ENCODE measurements around the gene IL36A. TPM values are rescaled to one million over a fixed set of nuclear protein-coding genes. Genes with fewer than 3 reads are reported as not detected.
A peak's percentile ranks its signal among the peaks of the same experiment; 100 is the strongest.

Gene IL36A
- total and polyA plus RNA-seq, 9 of the 15 experiments (the other 6 are each of a cell fraction or from before 2014, with no cell fraction given) = not detected

DNA sequence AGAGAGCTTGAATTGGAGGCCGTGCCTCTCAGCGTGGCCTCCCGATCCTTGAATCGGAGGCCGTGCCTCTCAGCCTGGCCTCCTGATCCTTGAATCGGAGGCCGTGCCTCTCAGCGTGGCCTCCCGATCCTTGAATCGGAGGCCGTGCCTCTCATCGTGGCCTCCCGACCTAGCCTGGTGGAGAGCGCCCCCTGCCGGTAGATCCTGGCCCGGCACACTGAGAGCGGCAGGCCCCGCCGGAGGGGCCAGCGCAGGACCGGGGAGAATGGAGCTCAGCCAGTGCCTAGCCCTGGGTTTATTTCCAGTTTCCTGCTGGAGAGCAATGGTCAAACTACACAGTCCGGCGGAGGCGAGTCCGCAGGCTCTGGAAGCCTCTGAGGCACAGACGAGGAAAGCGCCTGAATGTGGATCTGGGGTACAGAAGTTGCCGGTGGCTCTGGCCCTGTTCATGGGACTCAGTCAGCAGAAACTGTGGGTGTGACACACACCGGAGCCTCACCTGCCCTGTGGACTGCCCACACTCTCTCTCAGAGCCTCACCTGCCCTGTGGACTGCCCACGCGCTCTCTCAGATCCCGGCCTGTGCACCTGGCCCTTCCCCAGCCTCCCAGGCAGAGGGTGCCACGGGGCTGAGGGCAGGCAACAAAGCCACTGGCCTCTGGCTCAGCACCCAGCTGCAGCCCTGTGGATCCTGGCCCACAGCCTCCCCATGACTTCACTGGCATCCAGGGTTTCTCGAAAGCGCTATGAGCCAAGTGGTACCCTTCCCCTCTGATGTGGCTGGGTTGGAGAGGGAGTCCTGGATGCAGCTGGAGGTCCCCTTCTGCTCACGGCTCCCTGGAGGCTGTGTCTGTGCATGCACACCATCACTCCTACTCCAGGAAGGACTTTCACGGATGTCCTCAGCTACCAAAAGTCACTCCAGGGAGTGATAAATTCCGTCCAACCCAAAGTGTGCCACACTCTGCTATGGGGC lies 45.9 kb downstream of the IL36A start (continued):
- TF ChIP-seq, protein P1, sequence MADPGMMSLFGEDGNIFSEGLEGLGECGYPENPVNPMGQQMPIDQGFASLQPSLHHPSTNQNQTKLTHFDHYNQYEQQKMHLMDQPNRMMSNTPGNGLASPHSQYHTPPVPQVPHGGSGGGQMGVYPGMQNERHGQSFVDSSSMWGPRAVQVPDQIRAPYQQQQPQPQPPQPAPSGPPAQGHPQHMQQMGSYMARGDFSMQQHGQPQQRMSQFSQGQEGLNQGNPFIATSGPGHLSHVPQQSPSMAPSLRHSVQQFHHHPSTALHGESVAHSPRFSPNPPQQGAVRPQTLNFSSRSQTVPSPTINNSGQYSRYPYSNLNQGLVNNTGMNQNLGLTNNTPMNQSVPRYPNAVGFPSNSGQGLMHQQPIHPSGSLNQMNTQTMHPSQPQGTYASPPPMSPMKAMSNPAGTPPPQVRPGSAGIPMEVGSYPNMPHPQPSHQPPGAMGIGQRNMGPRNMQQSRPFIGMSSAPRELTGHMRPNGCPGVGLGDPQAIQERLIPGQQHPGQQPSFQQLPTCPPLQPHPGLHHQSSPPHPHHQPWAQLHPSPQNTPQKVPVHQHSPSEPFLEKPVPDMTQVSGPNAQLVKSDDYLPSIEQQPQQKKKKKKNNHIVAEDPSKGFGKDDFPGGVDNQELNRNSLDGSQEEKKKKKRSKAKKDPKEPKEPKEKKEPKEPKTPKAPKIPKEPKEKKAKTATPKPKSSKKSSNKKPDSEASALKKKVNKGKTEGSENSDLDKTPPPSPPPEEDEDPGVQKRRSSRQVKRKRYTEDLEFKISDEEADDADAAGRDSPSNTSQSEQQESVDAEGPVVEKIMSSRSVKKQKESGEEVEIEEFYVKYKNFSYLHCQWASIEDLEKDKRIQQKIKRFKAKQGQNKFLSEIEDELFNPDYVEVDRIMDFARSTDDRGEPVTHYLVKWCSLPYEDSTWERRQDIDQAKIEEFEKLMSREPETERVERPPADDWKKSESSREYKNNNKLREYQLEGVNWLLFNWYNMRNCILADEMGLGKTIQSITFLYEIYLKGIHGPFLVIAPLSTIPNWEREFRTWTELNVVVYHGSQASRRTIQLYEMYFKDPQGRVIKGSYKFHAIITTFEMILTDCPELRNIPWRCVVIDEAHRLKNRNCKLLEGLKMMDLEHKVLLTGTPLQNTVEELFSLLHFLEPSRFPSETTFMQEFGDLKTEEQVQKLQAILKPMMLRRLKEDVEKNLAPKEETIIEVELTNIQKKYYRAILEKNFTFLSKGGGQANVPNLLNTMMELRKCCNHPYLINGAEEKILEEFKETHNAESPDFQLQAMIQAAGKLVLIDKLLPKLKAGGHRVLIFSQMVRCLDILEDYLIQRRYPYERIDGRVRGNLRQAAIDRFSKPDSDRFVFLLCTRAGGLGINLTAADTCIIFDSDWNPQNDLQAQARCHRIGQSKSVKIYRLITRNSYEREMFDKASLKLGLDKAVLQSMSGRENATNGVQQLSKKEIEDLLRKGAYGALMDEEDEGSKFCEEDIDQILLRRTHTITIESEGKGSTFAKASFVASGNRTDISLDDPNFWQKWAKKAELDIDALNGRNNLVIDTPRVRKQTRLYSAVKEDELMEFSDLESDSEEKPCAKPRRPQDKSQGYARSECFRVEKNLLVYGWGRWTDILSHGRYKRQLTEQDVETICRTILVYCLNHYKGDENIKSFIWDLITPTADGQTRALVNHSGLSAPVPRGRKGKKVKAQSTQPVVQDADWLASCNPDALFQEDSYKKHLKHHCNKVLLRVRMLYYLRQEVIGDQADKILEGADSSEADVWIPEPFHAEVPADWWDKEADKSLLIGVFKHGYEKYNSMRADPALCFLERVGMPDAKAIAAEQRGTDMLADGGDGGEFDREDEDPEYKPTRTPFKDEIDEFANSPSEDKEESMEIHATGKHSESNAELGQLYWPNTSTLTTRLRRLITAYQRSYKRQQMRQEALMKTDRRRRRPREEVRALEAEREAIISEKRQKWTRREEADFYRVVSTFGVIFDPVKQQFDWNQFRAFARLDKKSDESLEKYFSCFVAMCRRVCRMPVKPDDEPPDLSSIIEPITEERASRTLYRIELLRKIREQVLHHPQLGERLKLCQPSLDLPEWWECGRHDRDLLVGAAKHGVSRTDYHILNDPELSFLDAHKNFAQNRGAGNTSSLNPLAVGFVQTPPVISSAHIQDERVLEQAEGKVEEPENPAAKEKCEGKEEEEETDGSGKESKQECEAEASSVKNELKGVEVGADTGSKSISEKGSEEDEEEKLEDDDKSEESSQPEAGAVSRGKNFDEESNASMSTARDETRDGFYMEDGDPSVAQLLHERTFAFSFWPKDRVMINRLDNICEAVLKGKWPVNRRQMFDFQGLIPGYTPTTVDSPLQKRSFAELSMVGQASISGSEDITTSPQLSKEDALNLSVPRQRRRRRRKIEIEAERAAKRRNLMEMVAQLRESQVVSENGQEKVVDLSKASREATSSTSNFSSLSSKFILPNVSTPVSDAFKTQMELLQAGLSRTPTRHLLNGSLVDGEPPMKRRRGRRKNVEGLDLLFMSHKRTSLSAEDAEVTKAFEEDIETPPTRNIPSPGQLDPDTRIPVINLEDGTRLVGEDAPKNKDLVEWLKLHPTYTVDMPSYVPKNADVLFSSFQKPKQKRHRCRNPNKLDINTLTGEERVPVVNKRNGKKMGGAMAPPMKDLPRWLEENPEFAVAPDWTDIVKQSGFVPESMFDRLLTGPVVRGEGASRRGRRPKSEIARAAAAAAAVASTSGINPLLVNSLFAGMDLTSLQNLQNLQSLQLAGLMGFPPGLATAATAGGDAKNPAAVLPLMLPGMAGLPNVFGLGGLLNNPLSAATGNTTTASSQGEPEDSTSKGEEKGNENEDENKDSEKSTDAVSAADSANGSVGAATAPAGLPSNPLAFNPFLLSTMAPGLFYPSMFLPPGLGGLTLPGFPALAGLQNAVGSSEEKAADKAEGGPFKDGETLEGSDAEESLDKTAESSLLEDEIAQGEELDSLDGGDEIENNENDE (IDR thresholded peaks at IDR 0.05; ENCODE audit: low read depth, low read length) = no peak
- TF ChIP-seq ZBTB1 (CRISPR knock-in tag; IDR thresholded peaks at IDR 0.05; ENCODE audit: borderline replicate concordance, low read depth) (no peak), FOXM1 (IDR thresholded peaks at IDR 0.05; ENCODE audit: low read depth) (no peak), FOXM1 (CRISPR knock-in tag; IDR thresholded peaks at IDR 0.05; ENCODE audit: low read depth) (no peak), ARID2 (IDR thresholded peaks at IDR 0.05) (0 out of 2 replicates have a peak, but pooled peaks have one; percentile 50), CBX1 (IDR thresholded peaks at IDR 0.05; ENCODE audit: low read depth) (peak; percentile 98), CC2D1A (IDR thresholded peaks at IDR 0.05) (peak; percentile 92)
- TF ChIP-seq, protein P2, sequence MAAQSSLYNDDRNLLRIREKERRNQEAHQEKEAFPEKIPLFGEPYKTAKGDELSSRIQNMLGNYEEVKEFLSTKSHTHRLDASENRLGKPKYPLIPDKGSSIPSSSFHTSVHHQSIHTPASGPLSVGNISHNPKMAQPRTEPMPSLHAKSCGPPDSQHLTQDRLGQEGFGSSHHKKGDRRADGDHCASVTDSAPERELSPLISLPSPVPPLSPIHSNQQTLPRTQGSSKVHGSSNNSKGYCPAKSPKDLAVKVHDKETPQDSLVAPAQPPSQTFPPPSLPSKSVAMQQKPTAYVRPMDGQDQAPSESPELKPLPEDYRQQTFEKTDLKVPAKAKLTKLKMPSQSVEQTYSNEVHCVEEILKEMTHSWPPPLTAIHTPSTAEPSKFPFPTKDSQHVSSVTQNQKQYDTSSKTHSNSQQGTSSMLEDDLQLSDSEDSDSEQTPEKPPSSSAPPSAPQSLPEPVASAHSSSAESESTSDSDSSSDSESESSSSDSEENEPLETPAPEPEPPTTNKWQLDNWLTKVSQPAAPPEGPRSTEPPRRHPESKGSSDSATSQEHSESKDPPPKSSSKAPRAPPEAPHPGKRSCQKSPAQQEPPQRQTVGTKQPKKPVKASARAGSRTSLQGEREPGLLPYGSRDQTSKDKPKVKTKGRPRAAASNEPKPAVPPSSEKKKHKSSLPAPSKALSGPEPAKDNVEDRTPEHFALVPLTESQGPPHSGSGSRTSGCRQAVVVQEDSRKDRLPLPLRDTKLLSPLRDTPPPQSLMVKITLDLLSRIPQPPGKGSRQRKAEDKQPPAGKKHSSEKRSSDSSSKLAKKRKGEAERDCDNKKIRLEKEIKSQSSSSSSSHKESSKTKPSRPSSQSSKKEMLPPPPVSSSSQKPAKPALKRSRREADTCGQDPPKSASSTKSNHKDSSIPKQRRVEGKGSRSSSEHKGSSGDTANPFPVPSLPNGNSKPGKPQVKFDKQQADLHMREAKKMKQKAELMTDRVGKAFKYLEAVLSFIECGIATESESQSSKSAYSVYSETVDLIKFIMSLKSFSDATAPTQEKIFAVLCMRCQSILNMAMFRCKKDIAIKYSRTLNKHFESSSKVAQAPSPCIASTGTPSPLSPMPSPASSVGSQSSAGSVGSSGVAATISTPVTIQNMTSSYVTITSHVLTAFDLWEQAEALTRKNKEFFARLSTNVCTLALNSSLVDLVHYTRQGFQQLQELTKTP (IDR thresholded peaks at IDR 0.05; ENCODE audit: low read depth in 1 of 2, partially characterized antibody in 2 of 2) = no peak
